A549 (cell line): ENCODE measurements around the gene RPN1. TPM values are rescaled to one million over a fixed set of nuclear protein-coding genes. Genes with fewer than 3 reads are reported as not detected.

Experiments used
- ATAC-seq, 2 experiments: fragments of 200-7000 bp in 1 of 2; fragments of >200 bp in 1 of 2; cut with Nextera tagmentation in 1 of 2; cut with Tn5 transposase in 1 of 2; 3 replicates each; pipeline versions ENCODE4 v1.8.0 to v1.9.1; 2018 to 2020; ENCODE audit warnings: mild to moderate bottlenecking in 1 of 2, moderate library complexity in 1 of 2
- CTCF ChIA-PET: fragments of 300-600 bp; sonication (Branson Sonifier 250); formaldehyde crosslinking; extraction: SDS; loops from one replicate; lab custom pipeline; 2021; ENCODE audit warnings: antibody characterized with exemption, inconsistent platforms; lab: Yijun Ruan, JAX
- POLR2A ChIA-PET: fragments of 350-600 bp; formaldehyde crosslinking; extraction: SDS; loops from one replicate; lab custom pipeline; 2021; ENCODE audit warnings: antibody characterized with exemption, inconsistent platforms; lab: Yijun Ruan, JAX
- DNase-seq, 2 experiments: peaks; one replicate each; pipeline versions ENCODE4 v3.0.0 to v3.0.0-alpha.2; 2011 to 2016; ENCODE audit warnings: low read depth in 1 of 2, low spot score in 1 of 2
- FAIRE-seq: peaks from 2 replicates; lab custom pipeline; 2011; peaks lifted over from hg19 to GRCh38; lab: Jason Lieb, UNC
- H3K27ac ChIP-seq, 2 experiments: fragments of >200 bp; sonication (Bioruptor Twin); formaldehyde crosslinking; 3 replicates each; pipeline ENCODE4 v1.5.1; 2016 to 2017
- H3K4me1 ChIP-seq: fragments of >200 bp; sonication (Bioruptor Twin); formaldehyde crosslinking; 3 replicates; pipeline ENCODE4 v1.6.1; 2016
- H3K4me2 ChIP-seq: fragments of >200 bp; sonication (Bioruptor Twin); formaldehyde crosslinking; 3 replicates; pipeline ENCODE4 v1.6.1; 2016
- H3K4me3 ChIP-seq: fragments of >200 bp; sonication (Bioruptor Twin); formaldehyde crosslinking; 3 replicates; pipeline ENCODE4 v1.5.1; 2016
- H3K9me3 ChIP-seq: fragments of >200 bp; sonication (Bioruptor Twin); formaldehyde crosslinking; 3 replicates; pipeline ENCODE4 v1.6.1; 2016
- BHLHE40 ChIP-seq: IDR thresholded peaks from 2 replicates; pipeline ENCODE4 v1.6.1; 2012; ENCODE audit warnings: low read depth, low read length, inconsistent platforms
- CBX2 ChIP-seq: fragments of 200-600 bp; sonication (generic); IDR thresholded peaks from 2 replicates; pipeline ENCODE4 v1.6.1; 2016; ENCODE audit warnings: low read depth, mild to moderate bottlenecking, borderline replicate concordance
- CBX8 ChIP-seq: fragments of 200-600 bp; sonication (generic); IDR thresholded peaks from 2 replicates; pipeline ENCODE4 v1.6.1; 2016
- CHD4 ChIP-seq: fragments of 200-600 bp; sonication (generic); IDR thresholded peaks from 2 replicates; pipeline ENCODE4 v1.6.1; 2016; ENCODE audit warnings: antibody characterized with exemption, mild to moderate bottlenecking, borderline replicate concordance
- EHMT2 ChIP-seq: fragments of 200-600 bp; sonication (generic); IDR thresholded peaks from 2 replicates; pipeline ENCODE4 v1.6.1; 2016; ENCODE audit warnings: antibody characterized with exemption, low read depth, mild to moderate bottlenecking, moderate library complexity
- ESRRA ChIP-seq: fragments of 150-350 bp; IDR thresholded peaks from 2 replicates; pipeline ENCODE4 v1.6.1; 2014; ENCODE audit warnings: mild to moderate bottlenecking, low read length, borderline replicate concordance
- HEYL ChIP-seq: fragments of 250-450 bp; sonication (Bioruptor Pico); IDR thresholded peaks from 2 replicates; pipeline ENCODE4 v1.8.0; 2021; ENCODE audit warnings: mild to moderate bottlenecking, moderate library complexity
- HOXA7 ChIP-seq: fragments of 250-450 bp; sonication (Bioruptor Pico); IDR thresholded peaks from 2 replicates; pipeline ENCODE4 v1.5.0; 2020; ENCODE audit warnings: mild to moderate bottlenecking, moderate library complexity
- HOXB5 ChIP-seq: fragments of 250-450 bp; sonication (Bioruptor Pico); IDR thresholded peaks from 2 replicates; pipeline ENCODE4 v1.5.0; 2020; ENCODE audit warnings: mild to moderate bottlenecking, moderate library complexity
- JUN ChIP-seq, 2 experiments: fragments of >200 bp; sonication (Bioruptor Twin); formaldehyde crosslinking; IDR thresholded peaks; 2 replicates in 1 of 2; 3 replicates in 1 of 2; pipeline ENCODE4 v1.6.1; 2016 to 2017
- JUNB ChIP-seq: fragments of >200 bp; sonication (Bioruptor Twin); formaldehyde crosslinking; IDR thresholded peaks from 2 replicates; pipeline ENCODE4 v1.6.1; 2016
- KDM1A ChIP-seq: fragments of 200-600 bp; sonication (generic); IDR thresholded peaks from 2 replicates; pipeline ENCODE4 v1.6.1; 2016; ENCODE audit warnings: low read depth, mild to moderate bottlenecking
- MAZ ChIP-seq: fragments of 150-350 bp; IDR thresholded peaks from 2 replicates; pipeline ENCODE4 v1.6.1; 2014; ENCODE audit warnings: antibody characterized with exemption, low read depth, low read length, borderline replicate concordance
- NFE2L2 ChIP-seq: fragments of 150-350 bp; conservative IDR thresholded peaks from 2 replicates; pipeline ENCODE4 v1.6.1; 2014; ENCODE audit warnings: low read length
- PHF8 ChIP-seq: fragments of 200-600 bp; sonication (generic); IDR thresholded peaks from 2 replicates; pipeline ENCODE4 v1.6.1; 2016; ENCODE audit warnings: low read depth, mild to moderate bottlenecking, antibody characterized with exemption, moderate library complexity, borderline replicate concordance
- POLR2AphosphoS2 ChIP-seq: conservative IDR thresholded peaks from 2 replicates; pipeline ENCODE4 v1.6.1; 2012; ENCODE audit warnings: low read length, improper control_type of control experiment, inconsistent platforms
- RAD21 ChIP-seq, 2 experiments: fragments of >200 bp in 1 of 2; sonication (Bioruptor Twin) in 1 of 2; formaldehyde crosslinking in 1 of 2; IDR thresholded peaks in 1 of 2; conservative IDR thresholded peaks in 1 of 2; 2 replicates in 1 of 2; 3 replicates in 1 of 2; pipeline ENCODE4 v1.6.1; 2012 to 2018; ENCODE audit warnings: inconsistent platforms in 1 of 2
- RFX5 ChIP-seq: fragments of 450-650 bp; IDR thresholded peaks from 2 replicates; pipeline ENCODE4 v1.7.1; 2014; ENCODE audit warnings: antibody characterized with exemption, mild to moderate bottlenecking, moderate library complexity
- SMC3 ChIP-seq: fragments of >200 bp; sonication (Bioruptor Twin); formaldehyde crosslinking; IDR thresholded peaks from 3 replicates; pipeline ENCODE4 v1.6.1; 2018; ENCODE audit warnings: inconsistent platforms
- SREBF2 ChIP-seq: fragments of 450-650 bp; IDR thresholded peaks from 2 replicates; pipeline ENCODE4 v1.6.1; 2014; ENCODE audit warnings: mild to moderate bottlenecking, moderate library complexity
- TP53 ChIP-seq: fragments of 250-450 bp; sonication (Bioruptor Pico); IDR thresholded peaks from 2 replicates; pipeline ENCODE4 v1.5.0; 2021; ENCODE audit warnings: mild to moderate bottlenecking, moderate library complexity
- ZSCAN20 ChIP-seq: fragments of 250-450 bp; sonication (Bioruptor Pico); IDR thresholded peaks from 2 replicates; pipeline ENCODE4 v1.8.0; 2022; ENCODE audit warnings: mild to moderate bottlenecking, moderate library complexity
- WGBS: methylation state at CpG from one replicate; pipeline ENCODE4 v1.1.6; 2017; ENCODE audit errors: missing lambda C conversion rate; 5-methylcytosine and 5-hydroxymethylcytosine counted together
- polyA plus RNA-seq, 4 experiments: library from polyadenylated mRNA; depleted of rRNA in 3 of 4; stranded (reverse); fragments of >200 nt; fragmentation: RNase III in 1 of 4; extraction: RNeasy Plus Mini Kit Qiagen cat#74134 plus additional on column Dnase treatment in 1 of 4; gene quantifications; 2 replicates in 3 of 4; 3 replicates in 1 of 4; pipeline ENCODE4 v1.2.3, GENCODE V29; 2011 to 2017
- TF ChIP-seq, protein P1 (sequence below): fragments of 150-350 bp; IDR thresholded peaks from 2 replicates; pipeline ENCODE4 v1.6.1; 2014; ENCODE audit warnings: low read depth, mild to moderate bottlenecking, low read length
- TF ChIP-seq, protein P2 (sequence below): fragments of >200 bp; sonication (Bioruptor Twin); formaldehyde crosslinking; IDR thresholded peaks from 3 replicates; pipeline ENCODE4 v1.6.1; 2016

The RPN1 gene
- polyA plus RNA-seq, 2 of the 4 experiments (the other 2 are of a cell fraction): 145 to 279 TPM

DNA sequence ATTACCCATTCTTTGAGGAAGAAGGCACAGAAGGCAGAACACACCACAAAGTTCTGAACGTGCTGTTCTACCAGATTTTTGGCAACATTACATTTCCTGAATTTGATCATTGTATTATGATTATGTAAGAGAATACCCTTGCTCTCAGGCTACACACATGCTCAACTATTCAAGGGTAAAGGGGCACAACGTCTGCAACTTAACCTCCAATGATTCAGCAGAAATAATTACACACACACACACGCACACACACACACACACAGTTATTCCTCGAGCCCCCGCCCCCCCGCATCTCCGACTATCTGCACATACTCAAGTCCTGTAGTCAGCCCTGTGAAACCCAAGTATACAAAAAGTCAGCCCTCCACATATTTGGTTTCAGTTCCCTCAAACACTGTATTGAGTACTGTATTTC, 26.8 kb downstream of the RPN1 start:
- DNase-seq (no peak), FAIRE-seq (no peak)
- Histone ChIP-seq H3K27ac (no peak overlapping the region), H3K9me3 (no peaks in the 10 kb centered on the region), H3K4me2 (no peak overlapping the region), H3K4me3 (no peak overlapping the region)
- ChIA-PET CTCF (no interaction called here), POLR2A (no interaction called here)
- no peak for TF ChIP-seq SMC3
- no peak for TF ChIP-seq PHF8
- no peak for TF ChIP-seq HOXB5 (CRISPR knock-in tag)
- TF ChIP-seq SREBF2: no peak
- no peak for TF ChIP-seq RFX5
- no peak for TF ChIP-seq HOXA7 (CRISPR knock-in tag)
- no peak for TF ChIP-seq EHMT2
- TF ChIP-seq NFE2L2: no peak
- TF ChIP-seq HEYL (CRISPR knock-in tag): no peak
- TF ChIP-seq, all 56 proteins: peak for 0
- peaks cover 10% of the 10 kb centered on the region for H3K4me1 ChIP-seq
- 67% methylated on average over 7 of the region's 7 CpGs for WGBS
- no peak for ATAC-seq

DNA sequence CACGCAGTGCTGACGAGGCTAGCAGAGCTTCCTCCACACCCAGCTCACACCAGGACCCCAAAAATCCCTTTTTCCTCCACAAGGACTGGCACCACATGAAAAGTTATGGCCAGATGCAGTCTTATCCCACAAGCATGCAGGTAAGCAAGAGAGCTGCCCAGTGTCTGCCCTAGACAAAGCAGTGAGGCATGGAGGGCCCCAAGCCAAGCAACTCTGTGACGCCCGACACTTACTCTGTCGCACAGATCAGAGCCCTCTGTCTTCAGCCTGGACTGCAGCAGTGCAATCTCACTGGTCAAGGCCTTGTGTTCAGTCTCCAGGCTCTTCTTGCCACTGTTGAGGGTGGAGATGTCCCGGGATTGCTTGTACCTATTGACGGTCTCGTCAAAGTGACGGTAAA, 28.7 kb downstream of the RPN1 start:
- no peak overlapping the region for H3K4me3 ChIP-seq
- H3K4me1 ChIP-seq: peaks cover 15% of the 10 kb centered on the region
- no peaks in the 10 kb centered on the region for H3K9me3 ChIP-seq
- no peak for FAIRE-seq
- 92% methylated on average over 5 of the region's 9 CpGs for WGBS
- no peak overlapping the region for H3K4me2 ChIP-seq
- POLR2A ChIA-PET: no interaction called here
- H3K27ac ChIP-seq: no peak overlapping the region
- DNase-seq: no peak
- TF ChIP-seq MAZ (no peak), POLR2AphosphoS2 (no peak), CBX2 (no peak), CBX8 (no peak), BHLHE40 (no peak), ESRRA (no peak), RAD21 (conservative IDR thresholded peaks at IDR 0.05 in 1 of 2, IDR thresholded peaks at IDR 0.05 in 1 of 2) (no peak), KDM1A (no peak), ZSCAN20 (CRISPR knock-in tag) (no peak), EHMT2 (no peak), CHD4 (no peak), TP53 (CRISPR knock-in tag) (no peak), JUNB (no peak)
- TF ChIP-seq, protein P1, sequence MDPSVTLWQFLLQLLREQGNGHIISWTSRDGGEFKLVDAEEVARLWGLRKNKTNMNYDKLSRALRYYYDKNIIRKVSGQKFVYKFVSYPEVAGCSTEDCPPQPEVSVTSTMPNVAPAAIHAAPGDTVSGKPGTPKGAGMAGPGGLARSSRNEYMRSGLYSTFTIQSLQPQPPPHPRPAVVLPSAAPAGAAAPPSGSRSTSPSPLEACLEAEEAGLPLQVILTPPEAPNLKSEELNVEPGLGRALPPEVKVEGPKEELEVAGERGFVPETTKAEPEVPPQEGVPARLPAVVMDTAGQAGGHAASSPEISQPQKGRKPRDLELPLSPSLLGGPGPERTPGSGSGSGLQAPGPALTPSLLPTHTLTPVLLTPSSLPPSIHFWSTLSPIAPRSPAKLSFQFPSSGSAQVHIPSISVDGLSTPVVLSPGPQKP: no peak
- TF ChIP-seq, protein P2, sequence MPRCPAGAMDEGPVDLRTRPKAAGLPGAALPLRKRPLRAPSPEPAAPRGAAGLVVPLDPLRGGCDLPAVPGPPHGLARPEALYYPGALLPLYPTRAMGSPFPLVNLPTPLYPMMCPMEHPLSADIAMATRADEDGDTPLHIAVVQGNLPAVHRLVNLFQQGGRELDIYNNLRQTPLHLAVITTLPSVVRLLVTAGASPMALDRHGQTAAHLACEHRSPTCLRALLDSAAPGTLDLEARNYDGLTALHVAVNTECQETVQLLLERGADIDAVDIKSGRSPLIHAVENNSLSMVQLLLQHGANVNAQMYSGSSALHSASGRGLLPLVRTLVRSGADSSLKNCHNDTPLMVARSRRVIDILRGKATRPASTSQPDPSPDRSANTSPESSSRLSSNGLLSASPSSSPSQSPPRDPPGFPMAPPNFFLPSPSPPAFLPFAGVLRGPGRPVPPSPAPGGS: no peak
- TF ChIP-seq, all 56 proteins: peak for 0
- CTCF ChIA-PET: no interaction called here
- no peak for ATAC-seq

DNA sequence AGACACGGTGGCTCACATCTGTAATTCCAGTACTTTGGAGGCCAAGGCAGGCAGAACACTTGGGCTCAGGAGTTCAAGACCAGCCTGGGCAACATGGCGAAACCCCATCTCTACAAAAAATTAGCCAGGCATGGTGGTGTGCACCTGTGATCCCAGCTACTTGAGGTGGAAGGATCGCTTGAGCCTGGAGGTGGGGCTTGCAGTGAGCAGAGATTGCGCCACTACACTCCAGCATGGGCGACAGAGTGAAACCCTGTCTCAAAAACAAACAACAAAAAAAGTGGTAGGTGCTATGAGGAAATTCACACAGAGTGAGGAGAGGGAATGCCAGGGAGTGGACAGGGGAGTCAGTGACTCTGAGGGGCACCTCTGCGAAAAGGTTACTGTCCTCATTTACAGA, 29.4 kb downstream of the RPN1 start:
- H3K4me3 ChIP-seq: no peak overlapping the region
- FAIRE-seq: no peak
- ChIA-PET POLR2A (no interaction called here), CTCF (interaction anchor here (0.9 to 1.2 kb wide), 2 partner anchors 59 to 174 kb away, joined by 3 to 4 read pairs; no protein-coding TSS in a partner anchor)
- H3K4me2 ChIP-seq: no peak overlapping the region
- H3K27ac ChIP-seq: no peak overlapping the region
- ATAC-seq: no peak
- TF ChIP-seq HOXB5 (CRISPR knock-in tag): no peak
- no peak for TF ChIP-seq JUN (IDR thresholded peaks at IDR 0.05)
- WGBS: 87% methylated on average over 6 of the region's 6 CpGs
- H3K4me1 ChIP-seq: peaks cover 15% of the 10 kb centered on the region
- no peaks in the 10 kb centered on the region for H3K9me3 ChIP-seq
- no peak for DNase-seq
